ENCODE results near the gene RNF207. TPM values are rescaled to one million over a fixed set of nuclear protein-coding genes. Genes with fewer than 3 reads are reported as not detected.
A peak's percentile ranks its signal among the peaks of the same experiment; 100 is the strongest.

RNF207 gene
- total and polyA plus RNA-seq, 2 of the 13 experiments (the other 11 are each of a cell fraction or from before 2014, with no cell fraction given): 9.8 to 15.9 TPM

GRCh38 chr1:6245086-6245868, 39.4 kb downstream of the RNF207 start (continued):
- peak; percentile 80; the same call in 1 of the 2 replicates for TF ChIP-seq PCBP1 (IDR thresholded peaks at IDR 0.05; ENCODE audit: borderline replicate concordance, low read depth, low read length)
- TF ChIP-seq ZNF264 (CRISPR knock-in tag; IDR thresholded peaks at IDR 0.05): peak; percentile 95
- TF ChIP-seq, protein P1, sequence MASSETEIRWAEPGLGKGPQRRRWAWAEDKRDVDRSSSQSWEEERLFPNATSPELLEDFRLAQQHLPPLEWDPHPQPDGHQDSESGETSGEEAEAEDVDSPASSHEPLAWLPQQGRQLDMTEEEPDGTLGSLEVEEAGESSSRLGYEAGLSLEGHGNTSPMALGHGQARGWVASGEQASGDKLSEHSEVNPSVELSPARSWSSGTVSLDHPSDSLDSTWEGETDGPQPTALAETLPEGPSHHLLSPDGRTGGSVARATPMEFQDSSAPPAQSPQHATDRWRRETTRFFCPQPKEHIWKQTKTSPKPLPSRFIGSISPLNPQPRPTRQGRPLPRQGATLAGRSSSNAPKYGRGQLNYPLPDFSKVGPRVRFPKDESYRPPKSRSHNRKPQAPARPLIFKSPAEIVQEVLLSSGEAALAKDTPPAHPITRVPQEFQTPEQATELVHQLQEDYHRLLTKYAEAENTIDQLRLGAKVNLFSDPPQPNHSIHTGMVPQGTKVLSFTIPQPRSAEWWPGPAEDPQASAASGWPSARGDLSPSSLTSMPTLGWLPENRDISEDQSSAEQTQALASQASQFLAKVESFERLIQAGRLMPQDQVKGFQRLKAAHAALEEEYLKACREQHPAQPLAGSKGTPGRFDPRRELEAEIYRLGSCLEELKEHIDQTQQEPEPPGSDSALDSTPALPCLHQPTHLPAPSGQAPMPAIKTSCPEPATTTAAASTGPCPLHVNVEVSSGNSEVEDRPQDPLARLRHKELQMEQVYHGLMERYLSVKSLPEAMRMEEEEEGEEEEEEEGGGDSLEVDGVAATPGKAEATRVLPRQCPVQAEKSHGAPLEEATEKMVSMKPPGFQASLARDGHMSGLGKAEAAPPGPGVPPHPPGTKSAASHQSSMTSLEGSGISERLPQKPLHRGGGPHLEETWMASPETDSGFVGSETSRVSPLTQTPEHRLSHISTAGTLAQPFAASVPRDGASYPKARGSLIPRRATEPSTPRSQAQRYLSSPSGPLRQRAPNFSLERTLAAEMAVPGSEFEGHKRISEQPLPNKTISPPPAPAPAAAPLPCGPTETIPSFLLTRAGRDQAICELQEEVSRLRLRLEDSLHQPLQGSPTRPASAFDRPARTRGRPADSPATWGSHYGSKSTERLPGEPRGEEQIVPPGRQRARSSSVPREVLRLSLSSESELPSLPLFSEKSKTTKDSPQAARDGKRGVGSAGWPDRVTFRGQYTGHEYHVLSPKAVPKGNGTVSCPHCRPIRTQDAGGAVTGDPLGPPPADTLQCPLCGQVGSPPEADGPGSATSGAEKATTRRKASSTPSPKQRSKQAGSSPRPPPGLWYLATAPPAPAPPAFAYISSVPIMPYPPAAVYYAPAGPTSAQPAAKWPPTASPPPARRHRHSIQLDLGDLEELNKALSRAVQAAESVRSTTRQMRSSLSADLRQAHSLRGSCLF (CRISPR knock-in tag; IDR thresholded peaks at IDR 0.05; ENCODE audit: borderline replicate concordance): peak; percentile 99
- TF ChIP-seq TSC22D2 (CRISPR knock-in tag; IDR thresholded peaks at IDR 0.05; ENCODE audit: borderline replicate concordance): peak; percentile 100
- peak; percentile 90 for TF ChIP-seq ZNF740 (CRISPR knock-in tag; IDR thresholded peaks at IDR 0.05)
- peak; percentile 96 for TF ChIP-seq THRA (CRISPR knock-in tag; IDR thresholded peaks at IDR 0.05; ENCODE audit: borderline replicate concordance)
- peak; percentile 94; the same call in 1 of the 2 replicates for TF ChIP-seq ZFP82 (CRISPR knock-in tag; IDR thresholded peaks at IDR 0.05; ENCODE audit: borderline replicate concordance)
- TF ChIP-seq HNRNPL (IDR thresholded peaks at IDR 0.05; ENCODE audit: low read depth, low read length): no peak
- TF ChIP-seq TAF15 (IDR thresholded peaks at IDR 0.05; ENCODE audit: low read depth, low read length, poor library complexity, severe bottlenecking): no peak
- TF ChIP-seq TEAD2 (CRISPR knock-in tag; IDR thresholded peaks at IDR 0.05): peak; percentile 95
- peak; percentile 82; the same call in 1 of the 2 replicates for TF ChIP-seq TERF1 (CRISPR knock-in tag; IDR thresholded peaks at IDR 0.05)
- TF ChIP-seq, protein P2, sequence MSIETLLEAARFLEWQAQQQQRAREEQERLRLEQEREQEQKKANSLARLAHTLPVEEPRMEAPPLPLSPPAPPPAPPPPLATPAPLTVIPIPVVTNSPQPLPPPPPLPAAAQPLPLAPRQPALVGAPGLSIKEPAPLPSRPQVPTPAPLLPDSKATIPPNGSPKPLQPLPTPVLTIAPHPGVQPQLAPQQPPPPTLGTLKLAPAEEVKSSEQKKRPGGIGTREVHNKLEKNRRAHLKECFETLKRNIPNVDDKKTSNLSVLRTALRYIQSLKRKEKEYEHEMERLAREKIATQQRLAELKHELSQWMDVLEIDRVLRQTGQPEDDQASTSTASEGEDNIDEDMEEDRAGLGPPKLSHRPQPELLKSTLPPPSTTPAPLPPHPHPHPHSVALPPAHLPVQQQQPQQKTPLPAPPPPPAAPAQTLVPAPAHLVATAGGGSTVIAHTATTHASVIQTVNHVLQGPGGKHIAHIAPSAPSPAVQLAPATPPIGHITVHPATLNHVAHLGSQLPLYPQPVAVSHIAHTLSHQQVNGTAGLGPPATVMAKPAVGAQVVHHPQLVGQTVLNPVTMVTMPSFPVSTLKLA (IDR thresholded peaks at IDR 0.05): no peak
- TF ChIP-seq HHEX (CRISPR knock-in tag; IDR thresholded peaks at IDR 0.05): no peak
- TF ChIP-seq SP1 (IDR thresholded peaks at IDR 0.05): no peak
- peak; percentile 58; the same call in 1 of the 2 replicates for TF ChIP-seq SP1 (CRISPR knock-in tag; IDR thresholded peaks at IDR 0.05)
- peak; percentile 96 for TF ChIP-seq ETS1 (CRISPR knock-in tag; IDR thresholded peaks at IDR 0.05)
- peak; percentile 99 for TF ChIP-seq NKX3-1 (CRISPR knock-in tag; IDR thresholded peaks at IDR 0.05)
- TF ChIP-seq ZFP36L1 (CRISPR knock-in tag; IDR thresholded peaks at IDR 0.05): peak; percentile 83; the same call in 1 of the 2 replicates
